NCI-H1436 (cell line): ENCODE measurements around the gene DIMT1.

Source experiments
- DNase-seq: peaks from one replicate; lab custom pipeline; 2025; lab: John Stamatoyannopoulos, UW

Gene DIMT1

DNA sequence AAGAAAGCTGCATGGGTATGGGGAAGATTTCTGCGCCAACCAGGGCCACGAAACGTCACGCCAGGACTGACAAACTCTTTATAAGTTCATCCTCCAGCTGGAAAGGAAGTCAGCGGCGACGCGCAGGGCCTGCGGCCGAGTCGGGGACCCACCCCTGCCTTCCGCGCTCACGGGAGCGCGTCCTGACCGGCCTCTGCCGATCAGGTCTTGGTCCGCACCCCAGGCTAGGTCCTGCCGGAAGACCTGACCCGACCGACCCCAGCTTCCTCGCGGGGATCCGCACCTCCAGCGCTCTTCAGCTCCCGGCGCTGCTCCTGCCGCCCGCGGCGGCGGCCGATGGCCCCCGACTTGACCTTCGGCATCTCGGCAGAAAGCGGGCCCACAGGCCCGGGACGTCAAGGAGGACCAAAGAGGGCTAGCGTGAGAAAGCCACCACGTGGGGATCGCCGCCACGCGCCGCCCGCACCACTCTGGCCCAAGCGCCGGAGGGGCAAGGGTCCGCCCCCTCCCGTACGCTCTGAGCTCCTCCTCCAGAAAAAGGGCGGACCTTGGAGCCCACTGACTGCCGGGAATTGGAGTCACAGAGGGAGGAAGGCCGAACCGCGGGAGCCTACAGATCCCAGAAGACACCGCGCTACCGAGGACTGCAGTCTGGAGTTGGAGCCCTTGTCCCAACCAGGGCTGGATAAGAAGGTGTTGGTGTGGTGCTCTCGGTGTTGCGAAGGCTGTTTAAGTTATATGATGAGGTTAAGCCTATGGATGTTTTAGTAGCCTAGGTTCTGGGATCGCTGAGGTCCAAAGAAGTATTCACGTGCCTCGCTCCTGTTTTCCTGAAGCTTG lies at the start of gene DIMT1:
TSS of gene DIMT1 (minus strand) at position 495 of the 840 bp plus-strand sequence. CDS start at position 362, 133 bp downstream.
- peak; percentile 94 for DNase-seq

DNA sequence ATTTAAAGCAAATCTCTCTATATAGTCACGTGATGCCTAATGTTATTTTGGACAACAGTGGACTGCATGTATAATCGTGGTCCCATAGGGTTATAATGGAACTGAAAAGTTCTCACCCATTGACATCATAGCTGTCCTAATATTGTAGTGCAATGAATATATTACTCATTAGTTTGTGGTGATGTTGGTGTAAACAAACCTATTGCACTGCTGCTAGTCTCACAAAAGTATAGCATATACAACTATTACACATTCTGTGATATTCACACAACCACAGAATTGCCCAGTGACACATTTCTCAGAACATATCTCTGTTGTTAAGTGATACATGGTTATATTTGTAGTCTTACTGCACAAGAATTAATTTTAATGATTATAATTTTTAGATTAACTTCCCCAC lies 46.6 kb upstream of the DIMT1 start:
- DNase-seq: no peak

DNA sequence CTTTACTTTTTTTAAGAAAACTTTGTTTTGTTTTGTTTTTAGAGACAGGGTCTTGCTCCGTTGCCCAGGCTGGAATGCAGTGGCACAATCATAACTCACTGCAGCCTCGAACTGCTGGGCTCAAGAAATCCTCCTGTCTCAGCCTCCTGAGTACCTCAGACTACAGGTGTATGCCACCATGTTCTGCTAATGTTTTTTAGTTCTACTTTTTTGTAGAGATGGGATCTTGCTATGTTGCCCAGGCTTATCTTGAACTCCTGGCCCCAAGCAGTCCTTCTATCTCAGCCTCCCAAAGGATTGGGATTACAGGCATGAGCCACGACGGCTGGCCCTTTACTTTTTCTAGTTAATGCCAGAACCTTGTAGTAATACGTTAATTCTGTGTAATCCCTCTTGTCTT lies 44.8 kb upstream of the DIMT1 start:
- no peak for DNase-seq

DNA sequence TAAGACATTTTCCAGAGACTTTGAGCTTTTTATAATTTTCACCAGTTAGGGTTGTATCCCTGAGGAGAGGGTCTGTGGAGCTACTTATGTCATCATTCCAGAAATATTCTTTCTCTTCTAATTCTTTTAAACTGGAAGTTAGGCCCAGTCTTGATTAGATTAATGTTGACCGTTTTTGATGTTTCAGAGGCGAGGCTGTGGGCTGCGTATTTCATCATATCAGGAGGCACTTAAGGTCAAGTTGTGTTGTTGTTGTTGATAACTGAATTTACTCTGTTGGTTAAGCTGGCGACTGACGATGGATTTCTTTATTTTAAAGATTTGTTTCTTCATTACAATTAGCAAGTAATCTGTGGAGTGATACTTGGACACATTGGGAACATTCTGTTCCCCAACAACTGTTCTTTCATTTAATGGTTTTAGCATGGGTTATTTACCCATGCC lies 28.9 kb upstream of the DIMT1 start:
- DNase-seq: no peak

DNA sequence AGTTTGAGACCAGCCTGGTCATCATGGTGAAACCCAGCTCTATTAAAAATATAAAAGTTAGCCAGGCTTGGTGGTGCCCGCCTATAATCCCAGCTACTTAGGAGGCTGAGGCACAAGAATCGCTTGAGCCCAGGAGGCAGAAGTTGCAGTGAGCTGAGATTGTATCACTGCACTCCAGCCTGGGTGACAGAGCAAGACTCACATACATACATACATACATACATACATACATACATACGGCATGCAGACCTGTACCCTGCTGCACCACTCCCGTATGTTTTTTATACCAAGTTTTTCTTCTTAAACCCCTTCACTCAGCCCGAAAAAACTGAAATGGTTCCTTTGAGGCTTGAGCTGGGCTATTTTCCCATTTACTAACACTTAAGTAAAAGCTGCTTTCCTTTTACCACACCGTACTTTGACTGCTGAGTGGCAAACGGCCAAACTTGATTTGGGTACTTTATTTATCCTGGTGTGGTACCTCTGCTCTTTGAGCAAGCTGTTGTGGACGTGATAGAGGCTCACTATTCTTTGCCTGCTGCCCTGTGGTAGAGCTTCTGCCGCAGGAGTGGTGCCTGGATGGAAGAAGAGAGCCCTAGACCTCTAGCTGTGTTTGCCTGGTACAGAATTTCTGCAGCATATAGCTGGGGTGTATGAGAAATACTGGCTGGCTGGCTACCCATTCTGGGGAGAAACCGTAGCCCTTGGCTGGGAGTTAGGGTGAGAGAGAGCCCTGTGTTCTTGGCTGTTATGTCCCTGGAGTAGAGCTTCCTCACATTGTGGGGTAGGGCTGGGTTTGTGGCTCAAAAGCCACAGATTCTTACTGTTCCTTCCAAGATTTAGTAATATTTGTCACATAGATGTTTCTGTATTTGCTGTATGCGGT lies 28.3 kb upstream of the DIMT1 start:
- no peak for DNase-seq

DNA sequence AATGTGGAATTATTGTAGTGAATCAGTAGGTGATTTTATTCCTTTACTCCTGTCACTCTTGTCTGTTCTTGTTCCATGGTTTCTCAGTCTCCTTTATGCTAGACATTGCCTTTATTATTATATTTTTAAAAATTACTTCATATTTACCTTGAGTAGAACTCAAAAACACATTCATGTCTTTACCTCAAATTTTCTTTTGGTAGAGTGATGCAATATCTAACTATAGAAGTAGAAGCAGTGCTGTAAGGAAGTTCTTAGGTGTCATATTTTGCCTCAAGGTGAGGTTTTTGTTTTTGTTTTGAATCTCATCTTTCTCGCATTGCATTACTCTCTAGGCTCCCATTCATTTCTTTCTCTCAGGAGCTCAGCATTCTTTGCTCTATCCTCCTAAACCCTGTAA lies 21.1 kb upstream of the DIMT1 start:
- no peak for DNase-seq

DNA sequence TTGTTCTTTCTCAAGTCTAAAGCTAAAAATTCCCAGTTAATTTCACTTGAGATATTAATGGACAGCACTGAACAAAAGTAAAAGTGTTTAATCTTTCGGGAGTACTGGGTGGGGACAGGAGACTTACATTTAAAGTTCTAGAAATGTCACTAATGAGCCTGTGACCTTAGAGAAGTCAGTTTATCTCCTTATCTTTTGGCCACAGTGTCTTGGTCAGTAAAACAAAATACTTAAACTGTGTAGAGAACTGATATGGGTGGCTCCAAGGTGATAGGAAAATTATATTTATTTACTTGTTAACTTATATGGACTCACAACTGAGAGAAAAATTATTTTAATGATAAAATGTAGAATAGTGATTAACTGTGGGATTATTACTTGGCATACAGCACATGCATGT lies 17.7 kb upstream of the DIMT1 start:
- no peak for DNase-seq

DNA sequence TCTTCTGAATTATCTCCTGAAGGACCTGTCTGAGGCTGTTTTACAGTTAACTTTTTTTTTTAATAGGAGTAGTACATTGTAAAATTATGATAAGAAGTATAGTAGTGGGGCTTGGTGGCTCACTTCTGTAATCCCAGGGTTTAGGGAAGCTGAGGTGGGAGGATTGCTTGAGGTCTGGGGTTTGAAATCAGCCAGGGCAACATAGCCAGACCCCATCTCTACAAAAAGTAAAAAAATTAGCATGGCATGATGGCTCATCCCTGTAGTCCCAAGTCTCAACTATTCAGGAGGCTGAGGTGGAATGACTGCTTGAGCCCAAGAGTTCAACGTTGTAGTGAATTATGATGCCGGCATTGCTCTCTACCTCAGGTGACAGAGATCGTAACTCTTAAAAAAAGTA lies 15.9 kb upstream of the DIMT1 start:
- DNase-seq: no peak

DNA sequence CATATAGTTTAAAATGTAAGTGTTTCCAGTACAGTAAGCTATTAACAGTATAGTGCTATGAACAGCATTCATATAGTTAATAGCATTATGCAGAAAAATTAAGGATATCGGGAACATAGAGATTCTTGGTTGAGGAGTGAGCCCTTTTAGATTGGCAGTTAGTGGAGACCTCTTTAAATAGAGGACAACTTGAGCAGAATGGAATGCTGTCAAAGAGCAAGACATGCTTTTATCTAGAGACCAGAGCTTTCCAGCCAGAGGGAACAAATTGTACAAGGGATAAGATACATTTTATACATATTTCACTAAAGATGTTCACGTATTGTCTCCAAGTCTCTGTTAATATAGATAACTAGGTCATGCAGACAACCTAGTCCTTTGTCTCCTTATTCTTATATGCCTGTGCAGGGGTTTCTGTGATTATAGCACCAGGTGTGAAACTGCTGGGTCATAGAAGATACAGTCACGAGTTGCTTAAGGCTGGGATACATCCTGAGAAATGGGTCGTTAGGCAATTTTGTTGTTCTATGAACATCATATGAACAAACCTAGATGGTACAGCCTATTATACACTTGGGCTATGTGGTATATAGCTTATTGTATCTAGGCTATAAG lies 14.9 kb upstream of the DIMT1 start:
- no peak for DNase-seq

DNA sequence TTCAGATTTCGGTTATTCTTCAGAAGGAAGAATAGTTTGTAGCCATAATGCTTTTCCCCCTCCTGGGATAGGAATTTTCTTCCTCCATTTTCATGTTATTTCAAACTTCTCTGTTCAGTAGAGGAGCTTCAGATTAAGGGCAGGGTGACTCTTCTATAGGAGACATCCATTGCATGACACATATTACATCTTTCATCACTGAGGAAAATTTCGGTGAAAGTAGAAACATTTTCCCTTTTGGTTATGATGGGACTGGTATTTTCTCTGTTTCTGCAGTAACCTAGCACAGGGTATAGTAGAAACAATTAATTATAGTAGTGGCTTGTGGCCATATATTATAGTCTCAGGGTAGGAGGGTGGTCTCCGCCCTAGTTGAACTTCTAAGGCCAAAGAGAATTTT lies 10.0 kb upstream of the DIMT1 start:
- no peak for DNase-seq

DNA sequence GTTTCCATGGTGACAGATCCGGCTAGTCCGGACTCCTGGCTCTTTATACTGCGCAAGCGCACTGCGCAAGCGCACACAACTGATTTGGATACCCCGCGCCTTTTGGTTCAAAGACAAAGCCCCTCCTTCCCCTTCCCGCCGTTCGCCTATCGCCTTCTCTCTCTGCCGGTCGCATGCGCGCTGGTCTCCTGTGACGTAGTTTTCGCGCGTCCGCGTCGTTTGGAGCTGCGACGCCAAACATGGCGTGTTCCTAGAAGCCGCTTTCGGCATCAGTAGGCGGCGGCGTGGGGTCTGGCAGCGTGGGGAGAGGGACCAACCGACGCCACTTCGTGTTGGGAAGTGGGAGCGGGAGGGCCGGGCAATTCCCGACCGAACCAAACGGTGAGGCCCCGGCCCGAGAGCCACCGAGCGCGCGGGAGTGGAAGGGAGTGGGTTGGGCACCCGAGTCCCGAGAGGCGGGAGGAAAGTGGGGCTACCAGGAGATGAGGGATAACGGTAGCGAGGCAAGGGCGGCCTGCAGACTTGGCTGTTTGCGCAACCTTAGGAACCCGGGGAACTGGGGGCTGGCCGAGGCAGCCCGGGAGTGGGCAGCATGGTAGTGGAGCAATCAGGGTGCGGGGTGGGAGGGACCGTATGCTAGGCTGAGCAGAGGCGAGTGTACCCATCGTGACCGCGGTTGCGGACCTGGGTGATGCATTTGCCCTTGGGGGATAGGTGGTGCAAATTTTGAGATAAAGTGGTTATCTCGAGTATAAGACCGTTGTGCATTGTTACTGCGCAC lies 9.0 kb upstream of the DIMT1 start, which contains the start of gene IPO11:
TSS of gene IPO11 (plus strand) at position 215 of the 781 bp plus-strand sequence. CDS start 24,517 bp downstream, outside the sequence.
- peak; percentile 99 for DNase-seq

DNA sequence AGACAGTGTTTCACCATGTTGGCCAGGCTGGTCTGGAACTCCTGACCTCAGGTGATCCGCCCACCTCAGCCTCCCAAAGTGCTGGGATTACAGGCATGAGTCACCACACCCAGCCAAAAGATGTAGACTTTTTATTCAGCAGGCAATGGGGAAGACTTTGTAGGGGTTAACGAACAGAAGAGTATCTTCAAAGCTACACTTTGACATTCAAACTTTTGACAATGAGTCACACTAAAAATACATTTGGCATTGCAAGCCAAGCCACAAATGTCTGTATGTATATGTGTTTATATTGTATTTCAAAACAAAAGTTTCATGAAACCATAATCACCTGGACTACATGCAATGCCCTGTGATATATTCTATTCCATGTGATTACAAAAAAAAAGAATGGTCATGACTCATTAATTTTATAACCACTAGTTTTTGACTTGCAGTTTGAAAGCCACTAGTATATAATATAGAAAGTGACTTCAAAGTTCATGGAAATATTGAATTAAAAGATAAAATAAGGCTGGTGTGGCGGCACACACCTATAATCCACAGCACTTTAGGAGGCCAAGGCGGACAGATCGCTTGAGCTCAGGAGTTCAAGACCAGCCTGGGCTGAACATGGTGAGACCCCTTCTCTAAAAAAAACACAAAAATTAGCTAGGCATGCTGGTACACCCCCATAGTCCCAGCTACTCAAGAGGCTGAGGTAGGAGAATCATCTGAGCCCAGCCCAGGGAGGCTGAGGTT lies 8.3 kb downstream of the DIMT1 start:
- DNase-seq: no peak

DNA sequence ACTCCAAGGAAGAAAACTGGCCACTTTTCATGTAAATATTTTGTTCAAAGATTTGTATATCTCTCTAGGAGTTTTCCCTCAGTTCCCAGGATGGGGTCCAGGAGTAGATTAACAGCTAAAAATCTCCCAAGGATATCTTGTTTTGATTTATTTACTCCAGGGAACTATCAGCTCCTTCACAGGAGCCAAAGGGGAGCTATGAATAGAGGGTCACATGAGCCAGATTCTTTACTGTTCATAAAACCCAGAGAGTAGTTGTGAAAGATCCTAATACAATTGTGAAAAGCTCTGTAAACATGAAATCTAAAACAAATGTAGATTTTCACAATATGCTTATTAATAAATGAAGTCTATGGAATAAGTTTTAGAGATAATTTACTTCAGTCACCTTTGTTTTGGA lies 16.9 kb downstream of the DIMT1 start:
- no peak for DNase-seq

DNA sequence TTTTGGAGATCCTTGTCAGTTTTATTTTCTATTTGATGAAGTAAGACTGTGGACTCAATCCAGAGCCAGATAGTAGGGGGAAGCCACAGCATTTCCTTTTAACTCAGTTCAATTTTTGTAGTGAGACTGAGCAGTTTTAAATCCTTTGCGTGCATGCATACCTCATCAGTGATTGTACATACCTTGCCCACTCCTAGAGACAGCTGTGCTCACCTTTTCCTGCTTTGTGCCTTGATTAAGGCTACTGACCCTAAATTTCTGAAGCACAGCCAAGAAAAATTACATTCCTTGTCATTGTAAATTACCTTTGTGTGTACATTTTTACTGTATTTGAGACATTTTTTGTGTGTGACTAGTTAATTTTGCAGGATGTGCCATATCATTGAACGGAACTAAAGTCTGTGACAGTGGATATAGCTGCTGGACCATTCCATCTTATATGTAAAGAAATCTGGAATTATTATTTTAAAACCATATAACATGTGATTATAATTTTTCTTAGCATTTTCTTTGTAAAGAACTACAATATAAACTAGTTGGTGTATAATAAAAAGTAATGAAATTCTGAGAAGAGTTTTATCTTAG lies 17.8 kb downstream of the DIMT1 start:
- no peak for DNase-seq

DNA sequence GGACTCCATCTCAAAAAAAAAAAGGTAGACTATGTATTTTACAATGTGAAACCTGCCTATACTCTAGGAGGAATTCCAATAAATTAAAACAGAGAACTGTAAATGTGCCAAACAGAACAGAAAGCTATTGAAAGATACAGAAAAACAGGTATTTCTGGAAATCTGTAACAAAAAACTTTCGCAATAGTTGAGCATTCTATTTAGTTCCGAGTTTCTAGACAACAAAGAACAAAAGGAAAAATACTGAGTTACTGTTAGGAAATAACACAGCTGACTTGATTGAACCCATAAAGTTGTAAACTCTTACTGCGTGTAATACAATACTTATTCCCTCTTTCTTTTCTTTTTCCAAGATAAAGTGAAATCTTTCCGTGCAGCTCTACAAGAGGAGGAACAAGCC lies 18.6 kb downstream of the DIMT1 start:
- DNase-seq: no peak

DNA sequence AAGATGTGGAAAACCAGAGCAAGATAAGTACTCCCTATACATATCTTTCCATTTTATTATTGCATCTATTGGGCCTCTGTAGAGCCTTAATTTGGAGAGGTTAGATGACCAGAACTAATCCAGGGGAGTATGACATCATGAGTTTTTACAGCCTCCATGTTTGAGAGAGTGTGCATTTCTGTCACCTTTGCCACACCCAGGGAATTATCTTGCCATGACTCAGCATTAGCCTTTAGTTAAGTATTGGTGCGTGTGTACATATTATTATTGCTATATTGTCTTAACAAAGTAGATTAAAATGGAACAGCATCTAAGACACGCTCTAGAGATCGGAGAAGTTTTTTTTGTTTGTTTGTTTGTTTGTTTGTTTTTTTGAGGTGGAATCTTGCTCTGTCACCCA lies 27.6 kb downstream of the DIMT1 start:
- DNase-seq: no peak

DNA sequence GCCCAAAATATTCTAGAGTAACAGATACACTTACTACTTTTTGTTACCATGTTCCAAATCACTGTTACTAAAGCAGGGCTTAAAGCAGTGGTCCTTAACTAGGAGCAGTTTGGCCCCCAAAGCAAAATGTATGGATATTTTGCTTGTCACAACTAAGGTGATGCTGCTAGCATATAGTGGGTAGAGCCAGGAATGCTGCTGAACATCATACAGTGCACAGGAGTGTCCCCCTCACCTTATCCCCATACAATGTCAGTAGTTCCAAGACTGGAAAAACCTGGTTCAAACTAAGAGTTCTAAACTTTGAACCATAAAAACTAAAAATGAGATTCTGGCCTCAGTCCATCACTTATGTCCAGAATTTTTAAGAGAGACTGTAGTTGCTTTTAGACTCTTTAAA lies 28.1 kb downstream of the DIMT1 start:
- DNase-seq: no peak

DNA sequence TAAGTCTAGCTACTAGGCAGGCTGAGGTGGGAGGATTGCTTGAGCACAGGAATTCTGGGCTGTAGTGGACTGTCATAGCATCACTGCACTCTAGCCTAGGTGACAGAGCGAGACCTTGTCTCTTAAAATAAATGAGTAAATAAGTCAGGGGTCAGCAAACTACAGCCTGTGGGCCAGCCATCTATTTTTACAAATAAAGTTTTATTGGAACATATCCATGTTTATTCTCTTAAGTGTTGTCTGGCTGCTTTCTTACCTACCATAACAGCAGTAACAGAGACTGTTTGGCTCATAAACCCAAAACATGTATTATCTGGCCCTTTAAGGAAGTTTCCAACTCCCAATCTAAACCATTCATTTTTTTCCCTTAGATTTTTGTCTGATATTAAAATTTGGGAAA lies 29.6 kb downstream of the DIMT1 start:
- no peak for DNase-seq

DNA sequence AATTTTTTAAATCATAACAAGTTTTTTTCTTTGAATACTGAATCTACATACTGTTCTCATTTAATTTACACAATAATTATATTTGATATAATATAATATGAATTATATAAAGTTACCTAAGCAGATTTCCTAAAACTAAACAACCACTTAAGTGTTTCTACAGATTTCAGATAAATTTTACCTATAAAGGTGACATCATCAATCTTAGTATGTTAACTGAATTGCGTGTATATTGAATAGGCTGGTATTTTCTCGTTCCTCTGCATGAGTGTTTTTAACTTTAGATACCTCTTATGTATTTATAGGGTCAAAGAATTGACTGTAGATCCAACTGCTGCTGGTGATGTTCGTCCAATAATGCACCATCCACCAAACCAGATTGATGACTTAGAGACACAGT lies 30.3 kb downstream of the DIMT1 start:
- DNase-seq: no peak

DNA sequence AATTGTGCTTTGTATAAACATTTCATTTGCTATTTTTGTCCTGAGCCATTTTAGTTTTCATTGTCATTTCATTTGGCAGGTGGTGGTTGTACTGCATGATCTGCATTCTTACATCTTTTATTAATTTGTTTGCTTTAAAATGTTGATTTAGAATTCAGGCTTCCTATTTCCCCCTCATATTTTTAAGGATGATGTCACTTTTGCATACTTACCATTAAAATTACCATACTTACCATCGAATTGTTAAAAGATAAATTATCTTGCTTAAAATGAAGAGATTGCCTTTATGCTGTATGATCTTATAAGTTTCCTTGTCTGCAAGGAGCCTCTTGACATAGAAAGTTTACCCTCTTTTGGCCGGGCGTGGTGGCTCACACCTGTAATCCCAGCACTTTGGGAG lies 31.1 kb downstream of the DIMT1 start:
- DNase-seq: no peak

DNA sequence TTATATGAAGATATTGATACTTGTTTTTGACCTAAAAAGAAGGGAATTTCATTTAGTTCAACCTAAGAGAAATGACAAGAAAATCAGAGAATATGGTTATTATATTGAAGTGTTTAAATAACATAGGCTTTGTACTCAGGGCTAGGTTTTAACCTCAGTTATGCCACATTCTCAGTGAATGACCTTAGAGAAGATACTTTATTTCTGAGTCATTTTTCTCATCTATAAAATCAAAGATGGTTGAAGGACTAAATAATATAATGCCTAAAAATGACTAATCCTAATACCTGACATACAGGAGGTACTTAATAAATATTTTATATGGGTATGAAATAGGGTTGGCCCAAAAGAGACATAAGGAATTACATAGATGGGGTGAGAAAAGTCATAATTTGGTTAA lies 32.3 kb downstream of the DIMT1 start:
- DNase-seq: no peak
